HG03108 (cell line): Measurements from ENCODE around the gene TTBK1.

Experiments
- ATAC-seq: cut with Tn5 transposase; IDR thresholded peaks from one replicate; pipeline ENCODE4 v1.9.1; 2021; ENCODE audit warnings: moderate library complexity; ENCODE audit not compliant: unreplicated experiment

TTBK1 gene

GRCh38 chr6:43269273-43270007, 26.2 kb downstream of the TTBK1 start:
- ATAC-seq: no peak

GRCh38 chr6:43271103-43271815, 28.0 kb downstream of the TTBK1 start:
- no peak for ATAC-seq

GRCh38 chr6:43271944-43272343, 28.7 kb downstream of the TTBK1 start:
- no peak for ATAC-seq

GRCh38 chr6:43273707-43274106, 30.4 kb downstream of the TTBK1 start:
- ATAC-seq: no peak

- no peak for ATAC-seq
These were observed 31.0 kb downstream of the TTBK1 start for GRCh38 chr6:43274127-43274915.

GRCh38 chr6:43274916-43275597, 31.8 kb downstream of the TTBK1 start:
- ATAC-seq: no peak

- no peak for ATAC-seq
These were observed 32.7 kb downstream of the TTBK1 start for GRCh38 chr6:43275801-43276576.

- ATAC-seq: no peak
These were observed 33.5 kb downstream of the TTBK1 start for GRCh38 chr6:43276577-43277305.

- no peak for ATAC-seq
These were observed 34.0 kb downstream of the TTBK1 start for GRCh38 chr6:43277306-43277642.

GRCh38 chr6:43277643-43278523, 34.6 kb downstream of the TTBK1 start:
- ATAC-seq: no peak

GRCh38 chr6:43278524-43279078, 35.3 kb downstream of the TTBK1 start:
- ATAC-seq: no peak

- no peak for ATAC-seq
These were observed 37.0 kb downstream of the TTBK1 start for GRCh38 chr6:43280234-43280633.

GRCh38 chr6:43282060-43282459, 38.8 kb downstream of the TTBK1 start:
- no peak for ATAC-seq

GRCh38 chr6:43282636-43283513, 39.6 kb downstream of the TTBK1 start:
- no peak for ATAC-seq

GRCh38 chr6:43283514-43283901, 40.2 kb downstream of the TTBK1 start:
- no peak for ATAC-seq

GRCh38 chr6:43283905-43284304, 40.6 kb downstream of the TTBK1 start:
- no peak for ATAC-seq

- ATAC-seq: no peak
These were observed 41.9 kb downstream of the TTBK1 start for GRCh38 chr6:43284991-43285781.
